Ascending aorta (tissue), 2 donors: ENCODE measurements around the gene PDGFD. TPM values are rescaled to one million over a fixed set of nuclear protein-coding genes. Genes with fewer than 3 reads are reported as not detected.

Source experiments
- DNase-seq, 2 donors: peaks; one replicate each; pipeline ENCODE4 v3.0.0-alpha.2; 2019; ENCODE audit warnings: low spot score in 2 of 2
- H3K27ac ChIP-seq, 2 donors: fragments of 200-600 bp; sonication (generic); one replicate each; pipeline ENCODE4 v1.5.1; 2016 to 2017; ENCODE audit warnings: mild to moderate bottlenecking in 1 of 2
- H3K27me3 ChIP-seq: fragments of 200-600 bp; sonication (generic); one replicate; pipeline ENCODE4 v1.5.1; 2017
- H3K36me3 ChIP-seq, 2 donors: fragments of 200-600 bp; sonication (generic); one replicate each; pipeline ENCODE4 v1.5.1; 2016
- H3K4me1 ChIP-seq, 2 donors: fragments of 200-600 bp; sonication (generic); one replicate each; pipeline ENCODE4 v1.5.1; 2016 to 2017; ENCODE audit warnings: mild to moderate bottlenecking in 1 of 2
- H3K4me3 ChIP-seq, 2 donors: fragments of 200-600 bp; sonication (generic); one replicate each; pipeline ENCODE4 v1.5.1; 2016 to 2017; ENCODE audit warnings: mild to moderate bottlenecking in 1 of 2
- H3K9me3 ChIP-seq, 2 donors: fragments of 200-600 bp; sonication (generic); one replicate each; pipeline ENCODE4 v1.5.1; 2016
- CTCF ChIP-seq, 3 experiments: fragments of 200-600 bp in 2 of 3; fragments of 450-650 bp in 1 of 3; sonication (generic) in 2 of 3; IDR thresholded peaks; one replicate each; pipeline ENCODE4 v1.5.1; 2016 to 2019; ENCODE audit warnings: antibody characterized with exemption in 3 of 3, mild to moderate bottlenecking in 1 of 3, moderate library complexity in 1 of 3
- intact Hi-C: fragments of 100-400 bp; cut with DNase I; formaldehyde crosslinking; loops from one replicate; pipeline ENCODE4 v1.15.1; 2023
- total RNA-seq: library from RNA; depleted of rRNA; stranded (reverse); fragments of >200 nt; gene quantifications from one replicate; pipeline ENCODE4 v1.1.0, GENCODE V29; 2016

The PDGFD gene
- total RNA-seq, 1 donor from 2014 or later, result 50.6 TPM

GRCh38 chr11:103972013-103972412 is 191.9 kb downstream of the PDGFD start:
- Histone ChIP-seq H3K4me3 (no peak overlapping the region), H3K27ac (no peak overlapping the region), H3K36me3 (no peaks in the 10 kb centered on the region), H3K27me3 (no peaks in the 10 kb centered on the region), H3K4me1 (no peaks in the 10 kb centered on the region), H3K9me3 (no peaks in the 10 kb centered on the region)
- intact Hi-C loops, result no loop called here
- DNase-seq, result no peak
- no peak for TF ChIP-seq CTCF (IDR thresholded peaks at IDR 0.05)

- Histone ChIP-seq H3K9me3 (no peaks in the 10 kb centered on the region), H3K4me3 (no peak overlapping the region), H3K36me3 (no peaks in the 10 kb centered on the region), H3K27me3 (no peaks in the 10 kb centered on the region), H3K27ac (no peak overlapping the region), H3K4me1 (no peaks in the 10 kb centered on the region)
- DNase-seq, result no peak
- intact Hi-C loops, result no loop called here
- no peak for TF ChIP-seq CTCF (IDR thresholded peaks at IDR 0.05)
Observed at GRCh38 chr11:103970701-103971249, 193.2 kb downstream of the PDGFD start.

GRCh38 chr11:103968685-103969084 is 195.3 kb downstream of the PDGFD start:
- no peak for DNase-seq
- intact Hi-C loops, result no loop called here
- no peaks in the 10 kb centered on the region for H3K9me3 ChIP-seq
- TF ChIP-seq CTCF (IDR thresholded peaks at IDR 0.05), result no peak
- no peaks in the 10 kb centered on the region for H3K27me3 ChIP-seq
- no peaks in the 10 kb centered on the region for H3K36me3 ChIP-seq
- H3K27ac ChIP-seq, result no peak overlapping the region
- no peak overlapping the region for H3K4me3 ChIP-seq
- H3K4me1 ChIP-seq, result no peaks in the 10 kb centered on the region

- Histone ChIP-seq H3K36me3 (no peaks in the 10 kb centered on the region), H3K4me1 (no peaks in the 10 kb centered on the region), H3K9me3 (no peaks in the 10 kb centered on the region), H3K27ac (no peak overlapping the region), H3K27me3 (no peaks in the 10 kb centered on the region), H3K4me3 (no peak overlapping the region)
- DNase-seq, result no peak
- TF ChIP-seq CTCF (IDR thresholded peaks at IDR 0.05), result no peak
- intact Hi-C loops, result no loop called here
Observed at GRCh38 chr11:103967985-103968384, 196.0 kb downstream of the PDGFD start.

- Histone ChIP-seq H3K36me3 (no peaks in the 10 kb centered on the region), H3K4me3 (no peak overlapping the region), H3K27ac (no peak overlapping the region), H3K4me1 (no peaks in the 10 kb centered on the region), H3K9me3 (no peaks in the 10 kb centered on the region), H3K27me3 (no peaks in the 10 kb centered on the region)
- TF ChIP-seq CTCF (IDR thresholded peaks at IDR 0.05), result no peak
- intact Hi-C loops, result no loop called here
- no peak for DNase-seq
Observed at GRCh38 chr11:103964390-103964789, 199.6 kb downstream of the PDGFD start.

GRCh38 chr11:103963648-103964047 is 200.3 kb downstream of the PDGFD start:
- Histone ChIP-seq H3K4me3 (no peak overlapping the region), H3K27me3 (no peaks in the 10 kb centered on the region), H3K36me3 (no peaks in the 10 kb centered on the region), H3K27ac (no peak overlapping the region), H3K9me3 (no peaks in the 10 kb centered on the region), H3K4me1 (no peaks in the 10 kb centered on the region)
- intact Hi-C loops, result no loop called here
- no peak for TF ChIP-seq CTCF (IDR thresholded peaks at IDR 0.05)
- no peak for DNase-seq
